Endothelial cell of umbilical vein (primary cell): Measurements from ENCODE around the gene TBX5. TPM values are rescaled to one million over a fixed set of nuclear protein-coding genes. Genes with fewer than 3 reads are reported as not detected.

Source experiments
- BruUV-seq: library from RNA; stranded (reverse); fragments of 400-500 nt; replicated peaks from 2 replicates; lab custom pipeline; 2021; lab: Mats Ljungman, UMichigan
- CTCF ChIA-PET: fragments of 300-600, 350-600 bp; sonication (Branson Sonifier 250); formaldehyde crosslinking; loops from one replicate; lab custom pipeline; 2021; ENCODE audit warnings: antibody characterized with exemption, inconsistent platforms; lab: Charles Lee
- POLR2A ChIA-PET: fragments of 300-600, 350-600 bp; sonication (Branson Sonifier 250); formaldehyde crosslinking; loops from one replicate; lab custom pipeline; 2021; ENCODE audit warnings: antibody characterized with exemption, inconsistent platforms; lab: Charles Lee
- DNase-seq: peaks from one replicate; pipeline ENCODE4 v3.0.0-alpha.2; 2011; ENCODE audit warnings: low read depth, low spot score
- FAIRE-seq: peaks from 2 replicates; lab custom pipeline; 2011; peaks lifted over from hg19 to GRCh38; lab: Jason Lieb, UNC
- H2AFZ ChIP-seq: 2 replicates; pipeline ENCODE4 v1.6.0; 2012; ENCODE audit warnings: low read depth, low read length, control low read depth, inconsistent platforms
- H3K27ac ChIP-seq: 2 replicates; pipeline ENCODE4 v1.5.1; 2011; ENCODE audit warnings: low read depth, mild to moderate bottlenecking, control low read depth, low read length, moderate library complexity; ENCODE audit not compliant: insufficient read depth
- H3K27me3 ChIP-seq, 2 experiments: 2 replicates each; pipeline versions ENCODE4 v1.6.0 to v1.6.1; 2011; ENCODE audit warnings: low read length in 2 of 2, mixed read lengths in 1 of 2; ENCODE audit not compliant: control insufficient read depth in 2 of 2, insufficient read depth in 2 of 2
- H3K36me3 ChIP-seq, 2 experiments: 2 replicates in 1 of 2; 3 replicates in 1 of 2; pipeline ENCODE4 v1.5.1; 2011; ENCODE audit warnings: low read length in 2 of 2, mild to moderate bottlenecking in 1 of 2, moderate library complexity in 1 of 2; ENCODE audit not compliant: control insufficient read depth in 2 of 2, insufficient read depth in 2 of 2; ENCODE audit errors: extremely low read depth in 1 of 2
- H3K4me1 ChIP-seq: 3 replicates; pipeline ENCODE4 v1.5.1; 2011; ENCODE audit warnings: mild to moderate bottlenecking, low read length; ENCODE audit not compliant: control insufficient read depth, insufficient read depth; ENCODE audit errors: extremely low read depth
- H3K4me2 ChIP-seq: 2 replicates; pipeline ENCODE4 v1.6.1; 2011; ENCODE audit warnings: low read length, control low read depth, mixed read lengths; ENCODE audit not compliant: insufficient read depth
- H3K4me3 ChIP-seq, 3 experiments: fragments of 200-600 bp in 1 of 3; sonication (generic), shearing (Covaris generic) in 1 of 3; replicated peaks in 1 of 3; 2 replicates each; pipeline ENCODE4 v1.5.1; 2011 to 2016; ENCODE audit warnings: control low read depth in 3 of 3, low read length in 3 of 3, mild to moderate bottlenecking in 2 of 3, inconsistent platforms in 1 of 3, low read depth in 1 of 3, moderate library complexity in 1 of 3; ENCODE audit not compliant: insufficient read depth in 1 of 3
- H3K79me2 ChIP-seq: 2 replicates; pipeline ENCODE4 v1.6.0; 2012; ENCODE audit warnings: low read length, inconsistent platforms; ENCODE audit not compliant: control insufficient read depth, insufficient read depth
- H3K9ac ChIP-seq: replicated peaks from 2 replicates; pipeline ENCODE3; 2011; ENCODE audit warnings: low read length, control low read depth; ENCODE audit not compliant: insufficient read depth; ENCODE audit errors: extremely low read depth
- H3K9me1 ChIP-seq: replicated peaks from 3 replicates; pipeline ENCODE4 v1.6.0; 2011; ENCODE audit warnings: mild to moderate bottlenecking, low read length; ENCODE audit not compliant: control insufficient read depth, insufficient read depth; ENCODE audit errors: extremely low read depth
- H3K9me3 ChIP-seq: replicated peaks from 2 replicates; pipeline ENCODE4 v1.5.1; 2012; ENCODE audit warnings: low read length, inconsistent platforms; ENCODE audit not compliant: control insufficient read depth, insufficient read depth
- H4K20me1 ChIP-seq: replicated peaks from 2 replicates; pipeline ENCODE3; 2011; ENCODE audit warnings: mild to moderate bottlenecking, low read length; ENCODE audit not compliant: control insufficient read depth, insufficient read depth; ENCODE audit errors: extremely low read depth
- EZH2 ChIP-seq: IDR thresholded peaks from 2 replicates; pipeline ENCODE4 v1.6.1; 2012; ENCODE audit warnings: borderline replicate concordance, low read depth, mild to moderate bottlenecking, moderate library complexity, low read length, inconsistent platforms; ENCODE audit not compliant: severe bottlenecking
- FOS ChIP-seq: IDR thresholded peaks from 2 replicates; pipeline ENCODE4 v1.6.1; 2011; ENCODE audit warnings: mild to moderate bottlenecking, low read length, moderate library complexity, borderline replicate concordance; ENCODE audit not compliant: insufficient read depth
- GATA2 ChIP-seq: IDR thresholded peaks from 2 replicates; pipeline ENCODE4 v1.7.0; 2011; ENCODE audit warnings: low read depth, mild to moderate bottlenecking, moderate library complexity, mixed read lengths, low read length; ENCODE audit not compliant: insufficient read length, insufficient read depth
- JUN ChIP-seq: IDR thresholded peaks from 2 replicates; pipeline ENCODE4 v1.6.1; 2011; ENCODE audit warnings: borderline replicate concordance, low read depth; ENCODE audit not compliant: insufficient read length, insufficient read depth
- MYC ChIP-seq: IDR thresholded peaks from one replicate; pipeline ENCODE4 v1.6.1; 2011; ENCODE audit warnings: mild to moderate bottlenecking, low read depth, low read length
- POLR2A ChIP-seq: IDR thresholded peaks from 2 replicates; pipeline ENCODE4 v1.6.1; 2012; ENCODE audit warnings: low read depth, mild to moderate bottlenecking, control low read depth, low read length
- POLR2AphosphoS5 ChIP-seq: IDR thresholded peaks from 2 replicates; pipeline ENCODE4 v1.6.1; 2012; ENCODE audit warnings: low read depth, mild to moderate bottlenecking, control low read depth, low read length, moderate library complexity; ENCODE audit not compliant: insufficient read depth
- dilution Hi-C: fragments of 300-500 bp; cut with MboI; formaldehyde crosslinking; loops from one replicate; pipeline ENCODE4 v1.15.0; 2019; ENCODE audit warnings: low sequenced_read_pairs; ENCODE audit not compliant: extremely low pct_ligation_motif_present
- intact Hi-C: fragments of 100-400 bp; cut with micrococcal nuclease; formaldehyde crosslinking; loops from one replicate; pipeline ENCODE4 v1.10.0; 2022
- polyA plus RNA-seq, 4 experiments: library from polyadenylated mRNA; depleted of rRNA in 3 of 4; stranded (reverse) in 3 of 4; unstranded in 1 of 4; fragments of >200 nt; gene quantifications; 2 replicates each; pipeline versions ENCODE4 v1.2.1 to v1.2.3, GENCODE V29; 2011 to 2012; ENCODE audit warnings: missing spikeins in 1 of 4
- total RNA-seq: library from RNA; stranded (reverse); gene quantifications from 2 replicates; pipeline ENCODE4 v1.2.3, GENCODE V29; 2021
- TF ChIP-seq, protein P1 (sequence below), 2 donors: IDR thresholded peaks; 1 replicate in 1 of 2; 2 replicates in 1 of 2; pipeline ENCODE4 v1.5.1; 2011; ENCODE audit warnings: low read length in 2 of 2, mild to moderate bottlenecking in 2 of 2, moderate library complexity in 2 of 2, control low read depth in 1 of 2, inconsistent platforms in 1 of 2, low read depth in 1 of 2; ENCODE audit not compliant: insufficient read depth in 1 of 2; ENCODE audit errors: extremely low read depth in 1 of 2
- TF ChIP-seq, protein P2 (sequence below): IDR thresholded peaks from 2 replicates; pipeline ENCODE4 v1.6.1; 2011; ENCODE audit not compliant: insufficient read depth, insufficient read length

Gene TBX5
- total and polyA plus RNA-seq, 2 donors (not counting 3 experiments of a cell fraction or from before 2014, with no cell fraction given): not detected

GRCh38 chr12:114400361-114400811, 5.6 kb downstream of the TBX5 start:
- POLR2A ChIA-PET: no interaction called here

More at GRCh38 chr12:114400361-114400811, 5.6 kb downstream of the TBX5 start:
- no peak for FAIRE-seq
- H3K4me2 ChIP-seq: no peak overlapping the region
- no peaks in the 10 kb centered on the region for H3K36me3 ChIP-seq
- no peaks in the 10 kb centered on the region for H3K9me1 ChIP-seq
- no peaks in the 10 kb centered on the region for H3K9me3 ChIP-seq
- H3K27me3 ChIP-seq: peaks cover 72 to 85% of the 10 kb centered on the region in 2 experiments
- dilution Hi-C loops (no loop called here), intact Hi-C loops (no loop called here)
- no peak overlapping the region for H3K4me3 ChIP-seq
- H3K9ac ChIP-seq: no peak overlapping the region
- no peak for DNase-seq
- no peaks in the 10 kb centered on the region for H3K79me2 ChIP-seq
- BruUV-seq: no TSS peak
- no peak overlapping the region for H3K27ac ChIP-seq
- no peak overlapping the region for H2AFZ ChIP-seq
- no peak for TF ChIP-seq JUN
- TF ChIP-seq POLR2A: no peak
- no peak for TF ChIP-seq POLR2AphosphoS5
- TF ChIP-seq, protein P1, sequence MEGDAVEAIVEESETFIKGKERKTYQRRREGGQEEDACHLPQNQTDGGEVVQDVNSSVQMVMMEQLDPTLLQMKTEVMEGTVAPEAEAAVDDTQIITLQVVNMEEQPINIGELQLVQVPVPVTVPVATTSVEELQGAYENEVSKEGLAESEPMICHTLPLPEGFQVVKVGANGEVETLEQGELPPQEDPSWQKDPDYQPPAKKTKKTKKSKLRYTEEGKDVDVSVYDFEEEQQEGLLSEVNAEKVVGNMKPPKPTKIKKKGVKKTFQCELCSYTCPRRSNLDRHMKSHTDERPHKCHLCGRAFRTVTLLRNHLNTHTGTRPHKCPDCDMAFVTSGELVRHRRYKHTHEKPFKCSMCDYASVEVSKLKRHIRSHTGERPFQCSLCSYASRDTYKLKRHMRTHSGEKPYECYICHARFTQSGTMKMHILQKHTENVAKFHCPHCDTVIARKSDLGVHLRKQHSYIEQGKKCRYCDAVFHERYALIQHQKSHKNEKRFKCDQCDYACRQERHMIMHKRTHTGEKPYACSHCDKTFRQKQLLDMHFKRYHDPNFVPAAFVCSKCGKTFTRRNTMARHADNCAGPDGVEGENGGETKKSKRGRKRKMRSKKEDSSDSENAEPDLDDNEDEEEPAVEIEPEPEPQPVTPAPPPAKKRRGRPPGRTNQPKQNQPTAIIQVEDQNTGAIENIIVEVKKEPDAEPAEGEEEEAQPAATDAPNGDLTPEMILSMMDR (IDR thresholded peaks at IDR 0.05; ENCODE audit: extremely low read depth in 1 of 2, insufficient read depth in 1 of 2, low read depth in 1 of 2, low read length in 2 of 2): no peak
- TF ChIP-seq FOS: no peak
- TF ChIP-seq MYC: no peak
- no peak for TF ChIP-seq GATA2
- no peak for TF ChIP-seq EZH2
- TF ChIP-seq, protein P2, sequence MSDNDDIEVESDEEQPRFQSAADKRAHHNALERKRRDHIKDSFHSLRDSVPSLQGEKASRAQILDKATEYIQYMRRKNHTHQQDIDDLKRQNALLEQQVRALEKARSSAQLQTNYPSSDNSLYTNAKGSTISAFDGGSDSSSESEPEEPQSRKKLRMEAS: no peak
- CTCF ChIA-PET: no interaction called here
- no peaks in the 10 kb centered on the region for H4K20me1 ChIP-seq
- H3K4me1 ChIP-seq: no peaks in the 10 kb centered on the region
